ENCODE measurements around the gene MASP1. TPM values are rescaled to one million over a fixed set of nuclear protein-coding genes. Genes with fewer than 3 reads are reported as not detected.

The MASP1 gene
- total RNA-seq, 1 experiment from 2014 or later: not detected

DNA sequence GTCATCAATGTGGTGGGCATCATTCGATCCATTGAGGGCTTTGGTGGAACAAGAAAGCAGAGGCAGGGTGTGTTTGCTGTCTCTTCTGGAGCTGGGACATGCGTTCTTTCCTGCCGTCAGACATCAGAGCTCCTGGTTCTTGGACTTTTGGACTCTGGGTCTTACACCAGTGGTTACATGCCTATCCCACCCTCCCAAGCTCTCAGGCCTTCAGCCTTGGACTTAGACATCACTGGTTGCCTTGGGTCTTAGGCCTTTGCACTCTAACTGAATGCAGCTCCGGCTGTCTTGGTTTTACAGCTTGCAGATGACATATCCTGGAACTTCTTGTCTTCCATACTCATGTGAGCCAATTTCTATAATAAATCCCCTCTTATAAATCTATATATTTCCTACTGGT lies 8.1 kb upstream of the MASP1 start:
- ChIA-PET CTCF (interaction anchor here (0.8 kb wide), 1 partner anchor 79 kb away, joined by 3 read pairs; no protein-coding TSS in a partner anchor), RAD21 (ENCODE audit: low non-redundant PET in 1 of 2, low total read pairs in 2 of 2, uncharacterized antibody in 2 of 2, unreplicated experiment in 2 of 2) (no interaction called here), POLR2A (no interaction called here)
- no peaks in the 10 kb centered on the region for H3K9me3 ChIP-seq (ENCODE audit: control insufficient read depth in 1 of 2, insufficient read depth in 1 of 2, low read depth in 1 of 2, low read length in 2 of 2)
- TF ChIP-seq, protein P1, sequence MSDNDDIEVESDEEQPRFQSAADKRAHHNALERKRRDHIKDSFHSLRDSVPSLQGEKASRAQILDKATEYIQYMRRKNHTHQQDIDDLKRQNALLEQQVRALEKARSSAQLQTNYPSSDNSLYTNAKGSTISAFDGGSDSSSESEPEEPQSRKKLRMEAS (IDR thresholded peaks at IDR 0.05): no peak
- TF ChIP-seq, protein P2, sequence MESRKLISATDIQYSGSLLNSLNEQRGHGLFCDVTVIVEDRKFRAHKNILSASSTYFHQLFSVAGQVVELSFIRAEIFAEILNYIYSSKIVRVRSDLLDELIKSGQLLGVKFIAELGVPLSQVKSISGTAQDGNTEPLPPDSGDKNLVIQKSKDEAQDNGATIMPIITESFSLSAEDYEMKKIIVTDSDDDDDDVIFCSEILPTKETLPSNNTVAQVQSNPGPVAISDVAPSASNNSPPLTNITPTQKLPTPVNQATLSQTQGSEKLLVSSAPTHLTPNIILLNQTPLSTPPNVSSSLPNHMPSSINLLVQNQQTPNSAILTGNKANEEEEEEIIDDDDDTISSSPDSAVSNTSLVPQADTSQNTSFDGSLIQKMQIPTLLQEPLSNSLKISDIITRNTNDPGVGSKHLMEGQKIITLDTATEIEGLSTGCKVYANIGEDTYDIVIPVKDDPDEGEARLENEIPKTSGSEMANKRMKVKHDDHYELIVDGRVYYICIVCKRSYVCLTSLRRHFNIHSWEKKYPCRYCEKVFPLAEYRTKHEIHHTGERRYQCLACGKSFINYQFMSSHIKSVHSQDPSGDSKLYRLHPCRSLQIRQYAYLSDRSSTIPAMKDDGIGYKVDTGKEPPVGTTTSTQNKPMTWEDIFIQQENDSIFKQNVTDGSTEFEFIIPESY (IDR thresholded peaks at IDR 0.05; ENCODE audit: extremely low read depth, insufficient replicate concordance, low read length): no peak
- TF ChIP-seq, protein P3, sequence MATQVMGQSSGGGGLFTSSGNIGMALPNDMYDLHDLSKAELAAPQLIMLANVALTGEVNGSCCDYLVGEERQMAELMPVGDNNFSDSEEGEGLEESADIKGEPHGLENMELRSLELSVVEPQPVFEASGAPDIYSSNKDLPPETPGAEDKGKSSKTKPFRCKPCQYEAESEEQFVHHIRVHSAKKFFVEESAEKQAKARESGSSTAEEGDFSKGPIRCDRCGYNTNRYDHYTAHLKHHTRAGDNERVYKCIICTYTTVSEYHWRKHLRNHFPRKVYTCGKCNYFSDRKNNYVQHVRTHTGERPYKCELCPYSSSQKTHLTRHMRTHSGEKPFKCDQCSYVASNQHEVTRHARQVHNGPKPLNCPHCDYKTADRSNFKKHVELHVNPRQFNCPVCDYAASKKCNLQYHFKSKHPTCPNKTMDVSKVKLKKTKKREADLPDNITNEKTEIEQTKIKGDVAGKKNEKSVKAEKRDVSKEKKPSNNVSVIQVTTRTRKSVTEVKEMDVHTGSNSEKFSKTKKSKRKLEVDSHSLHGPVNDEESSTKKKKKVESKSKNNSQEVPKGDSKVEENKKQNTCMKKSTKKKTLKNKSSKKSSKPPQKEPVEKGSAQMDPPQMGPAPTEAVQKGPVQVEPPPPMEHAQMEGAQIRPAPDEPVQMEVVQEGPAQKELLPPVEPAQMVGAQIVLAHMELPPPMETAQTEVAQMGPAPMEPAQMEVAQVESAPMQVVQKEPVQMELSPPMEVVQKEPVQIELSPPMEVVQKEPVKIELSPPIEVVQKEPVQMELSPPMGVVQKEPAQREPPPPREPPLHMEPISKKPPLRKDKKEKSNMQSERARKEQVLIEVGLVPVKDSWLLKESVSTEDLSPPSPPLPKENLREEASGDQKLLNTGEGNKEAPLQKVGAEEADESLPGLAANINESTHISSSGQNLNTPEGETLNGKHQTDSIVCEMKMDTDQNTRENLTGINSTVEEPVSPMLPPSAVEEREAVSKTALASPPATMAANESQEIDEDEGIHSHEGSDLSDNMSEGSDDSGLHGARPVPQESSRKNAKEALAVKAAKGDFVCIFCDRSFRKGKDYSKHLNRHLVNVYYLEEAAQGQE (IDR thresholded peaks at IDR 0.05; ENCODE audit: low read depth): no peak
- no peak for TF ChIP-seq TCF7L2 (IDR thresholded peaks at IDR 0.05; ENCODE audit: borderline replicate concordance, extremely low read depth, insufficient read depth, insufficient read length)
- TF ChIP-seq ZFX (IDR thresholded peaks at IDR 0.05): no peak
- no peak for TF ChIP-seq EGR1 (IDR thresholded peaks at IDR 0.05; ENCODE audit: low read depth)
- no peak for TF ChIP-seq FOSL1 (IDR thresholded peaks at IDR 0.05; ENCODE audit: low read depth)
- TF ChIP-seq CEBPB (IDR thresholded peaks at IDR 0.05; ENCODE audit: low read depth): no peak
- TF ChIP-seq, protein P4, sequence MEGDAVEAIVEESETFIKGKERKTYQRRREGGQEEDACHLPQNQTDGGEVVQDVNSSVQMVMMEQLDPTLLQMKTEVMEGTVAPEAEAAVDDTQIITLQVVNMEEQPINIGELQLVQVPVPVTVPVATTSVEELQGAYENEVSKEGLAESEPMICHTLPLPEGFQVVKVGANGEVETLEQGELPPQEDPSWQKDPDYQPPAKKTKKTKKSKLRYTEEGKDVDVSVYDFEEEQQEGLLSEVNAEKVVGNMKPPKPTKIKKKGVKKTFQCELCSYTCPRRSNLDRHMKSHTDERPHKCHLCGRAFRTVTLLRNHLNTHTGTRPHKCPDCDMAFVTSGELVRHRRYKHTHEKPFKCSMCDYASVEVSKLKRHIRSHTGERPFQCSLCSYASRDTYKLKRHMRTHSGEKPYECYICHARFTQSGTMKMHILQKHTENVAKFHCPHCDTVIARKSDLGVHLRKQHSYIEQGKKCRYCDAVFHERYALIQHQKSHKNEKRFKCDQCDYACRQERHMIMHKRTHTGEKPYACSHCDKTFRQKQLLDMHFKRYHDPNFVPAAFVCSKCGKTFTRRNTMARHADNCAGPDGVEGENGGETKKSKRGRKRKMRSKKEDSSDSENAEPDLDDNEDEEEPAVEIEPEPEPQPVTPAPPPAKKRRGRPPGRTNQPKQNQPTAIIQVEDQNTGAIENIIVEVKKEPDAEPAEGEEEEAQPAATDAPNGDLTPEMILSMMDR (IDR thresholded peaks at IDR 0.05 in 2 of 3, conservative IDR thresholded peaks at IDR 0.05 in 1 of 3; ENCODE audit: borderline replicate concordance in 1 of 3, insufficient read depth in 1 of 3, low read depth in 2 of 3, low read length in 2 of 3): no peak
- no peak for TF ChIP-seq SRF (IDR thresholded peaks at IDR 0.05; ENCODE audit: low read depth)
- no peak for TF ChIP-seq POLR2A (IDR thresholded peaks at IDR 0.05; ENCODE audit: borderline replicate concordance, extremely low read depth, insufficient read depth, insufficient read length)
- no peak for TF ChIP-seq RAD21 (IDR thresholded peaks at IDR 0.05; ENCODE audit: low read depth)
- no peak for TF ChIP-seq ELF1 (IDR thresholded peaks at IDR 0.05; ENCODE audit: borderline replicate concordance, low read depth)
- TF ChIP-seq SP1 (IDR thresholded peaks at IDR 0.05; ENCODE audit: low read depth): no peak
- TF ChIP-seq, protein P5, sequence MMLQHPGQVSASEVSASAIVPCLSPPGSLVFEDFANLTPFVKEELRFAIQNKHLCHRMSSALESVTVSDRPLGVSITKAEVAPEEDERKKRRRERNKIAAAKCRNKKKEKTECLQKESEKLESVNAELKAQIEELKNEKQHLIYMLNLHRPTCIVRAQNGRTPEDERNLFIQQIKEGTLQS (IDR thresholded peaks at IDR 0.05): no peak
- TF ChIP-seq EZH2 (IDR thresholded peaks at IDR 0.05): no peak
- no peak for TF ChIP-seq YY1 (IDR thresholded peaks at IDR 0.05; ENCODE audit: extremely low read depth, insufficient replicate concordance, low read depth, low read length)
- no peak for TF ChIP-seq POLR2AphosphoS5 (IDR thresholded peaks at IDR 0.05; ENCODE audit: low read depth, low read length)
- TF ChIP-seq JUND (IDR thresholded peaks at IDR 0.05): no peak
- TF ChIP-seq ZNF274 (IDR thresholded peaks at IDR 0.05; ENCODE audit: low read depth, low read length): no peak
- no peak overlapping the region for H3K4me3 ChIP-seq (replicated peaks in 1 of 2; ENCODE audit: low read depth in 1 of 2, low read length in 2 of 2)
- H3K4me2 ChIP-seq (ENCODE audit: low read length): no peak overlapping the region
- peaks cover 3% of the 10 kb centered on the region for H3K27me3 ChIP-seq (ENCODE audit: insufficient read depth, low read length)
- H2AFZ ChIP-seq (ENCODE audit: low read depth, low read length, poor library complexity, severe bottlenecking): no peak overlapping the region
- no peaks in the 10 kb centered on the region for H4K20me1 ChIP-seq (ENCODE audit: insufficient read depth)
- H3K9me2 ChIP-seq (ENCODE audit: insufficient read depth): no peaks in the 10 kb centered on the region
- DNase-seq (ENCODE audit: low read depth, low spot score): no peak
- H3K27ac ChIP-seq (ENCODE audit: low read depth, low read length): no peak overlapping the region
- no peaks in the 10 kb centered on the region for H3K36me3 ChIP-seq (ENCODE audit: control insufficient read depth in 1 of 2, insufficient read depth in 2 of 2, low read length in 2 of 2)
- ATAC-seq: no peak
- no peaks in the 10 kb centered on the region for H3K79me2 ChIP-seq (ENCODE audit: insufficient read depth, low read length)
- no peaks in the 10 kb centered on the region for H3K4me1 ChIP-seq (ENCODE audit: control insufficient read depth in 1 of 2, insufficient read depth in 2 of 2, low read length in 2 of 2)
- BruUV-seq (replicated peaks): no TSS peak
- intact Hi-C loops (cut with micrococcal nuclease): loop anchor here (10.0 kb wide), 1 partner anchor 455 kb away; the partner anchor contains the start of gene ADIPOQ
- H3K9ac ChIP-seq (ENCODE audit: low read length): no peak overlapping the region
